Parathyroid adenoma (tissue), 2 donors: ENCODE results near the gene ANHX.

Experiments used
- H2AFZ ChIP-seq: fragments of 300-600 bp; sonication (generic); one replicate; pipeline ENCODE4 v1.7.0; 2017; ENCODE audit warnings: antibody characterized with exemption, mild to moderate bottlenecking
- H3K27ac ChIP-seq: fragments of 300-600 bp; sonication (generic); one replicate; pipeline ENCODE4 v1.7.0; 2017
- H3K27me3 ChIP-seq: fragments of 300-600 bp; sonication (generic); one replicate; pipeline ENCODE4 v1.7.0; 2017; ENCODE audit warnings: low read length; ENCODE audit not compliant: control insufficient read depth, insufficient read depth
- H3K36me3 ChIP-seq: fragments of 300-600 bp; sonication (generic); one replicate; pipeline ENCODE4 v1.7.0; 2017; ENCODE audit warnings: low read length; ENCODE audit not compliant: control insufficient read depth, insufficient read depth
- H3K4me1 ChIP-seq: fragments of 300-600 bp; sonication (generic); one replicate; pipeline ENCODE4 v1.7.0; 2017; ENCODE audit warnings: control low read depth
- H3K4me2 ChIP-seq: fragments of 300-600 bp; sonication (generic); one replicate; pipeline ENCODE4 v1.7.0; 2017; ENCODE audit warnings: low read length
- H3K4me3 ChIP-seq: fragments of 300-600 bp; sonication (generic); one replicate; pipeline ENCODE4 v1.7.0; 2017; ENCODE audit warnings: low read depth, low read length
- H3K79me2 ChIP-seq: fragments of 300-600 bp; sonication (generic); one replicate; pipeline ENCODE4 v1.7.0; 2017; ENCODE audit warnings: control low read depth
- H3K9ac ChIP-seq: fragments of 300-600 bp; sonication (generic); one replicate; pipeline ENCODE4 v1.7.0; 2017; ENCODE audit warnings: mild to moderate bottlenecking
- H3K9me3 ChIP-seq: fragments of 300-600 bp; sonication (generic); one replicate; pipeline ENCODE4 v1.7.0; 2017; ENCODE audit warnings: low read length; ENCODE audit not compliant: control insufficient read depth
- TF ChIP-seq, protein P1 (sequence below): fragments of 300-600 bp; sonication (generic); IDR thresholded peaks from one replicate; pipeline ENCODE4 v1.7.0; 2017; ENCODE audit warnings: antibody characterized with exemption, mild to moderate bottlenecking
- donor health status: primary hyperparathyroidism.

Gene ANHX

GRCh38 chr12:133221241-133221640 is 14.4 kb downstream of the ANHX start:
- Histone ChIP-seq H3K27ac (no peak overlapping the region), H3K27me3 (no peaks in the 10 kb centered on the region), H3K4me3 (no peak overlapping the region), H3K9ac (no peak overlapping the region), H3K36me3 (no peaks in the 10 kb centered on the region), H3K9me3 (no peaks in the 10 kb centered on the region), H3K4me1 (no peaks in the 10 kb centered on the region), H2AFZ (no peak overlapping the region), H3K4me2 (no peak overlapping the region), H3K79me2 (no peaks in the 10 kb centered on the region)
- TF ChIP-seq, protein P1, sequence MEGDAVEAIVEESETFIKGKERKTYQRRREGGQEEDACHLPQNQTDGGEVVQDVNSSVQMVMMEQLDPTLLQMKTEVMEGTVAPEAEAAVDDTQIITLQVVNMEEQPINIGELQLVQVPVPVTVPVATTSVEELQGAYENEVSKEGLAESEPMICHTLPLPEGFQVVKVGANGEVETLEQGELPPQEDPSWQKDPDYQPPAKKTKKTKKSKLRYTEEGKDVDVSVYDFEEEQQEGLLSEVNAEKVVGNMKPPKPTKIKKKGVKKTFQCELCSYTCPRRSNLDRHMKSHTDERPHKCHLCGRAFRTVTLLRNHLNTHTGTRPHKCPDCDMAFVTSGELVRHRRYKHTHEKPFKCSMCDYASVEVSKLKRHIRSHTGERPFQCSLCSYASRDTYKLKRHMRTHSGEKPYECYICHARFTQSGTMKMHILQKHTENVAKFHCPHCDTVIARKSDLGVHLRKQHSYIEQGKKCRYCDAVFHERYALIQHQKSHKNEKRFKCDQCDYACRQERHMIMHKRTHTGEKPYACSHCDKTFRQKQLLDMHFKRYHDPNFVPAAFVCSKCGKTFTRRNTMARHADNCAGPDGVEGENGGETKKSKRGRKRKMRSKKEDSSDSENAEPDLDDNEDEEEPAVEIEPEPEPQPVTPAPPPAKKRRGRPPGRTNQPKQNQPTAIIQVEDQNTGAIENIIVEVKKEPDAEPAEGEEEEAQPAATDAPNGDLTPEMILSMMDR: no peak

DNA sequence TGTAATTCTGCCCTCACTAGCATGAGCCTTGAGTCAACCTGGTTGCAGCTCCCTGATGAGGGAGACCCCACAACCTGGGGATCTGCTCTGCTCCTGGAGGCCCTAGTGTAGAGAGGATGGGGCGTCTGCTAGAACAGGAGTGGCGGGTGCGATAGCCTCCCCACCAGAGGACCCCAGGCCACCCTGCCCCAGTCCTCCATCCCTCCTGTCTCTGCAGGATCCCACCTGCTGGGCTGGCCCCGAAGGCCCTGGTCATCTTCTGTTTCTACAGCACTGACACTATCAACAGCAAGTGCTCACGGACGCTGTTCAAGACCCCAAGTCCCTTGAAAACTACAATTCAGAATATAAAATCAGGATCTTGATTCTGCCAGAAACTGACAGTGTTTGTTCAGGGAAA is 15.2 kb downstream of the ANHX start:
- H3K9ac ChIP-seq: no peak overlapping the region
- H3K4me1 ChIP-seq: no peaks in the 10 kb centered on the region
- no peak overlapping the region for H3K4me2 ChIP-seq
- H3K36me3 ChIP-seq: no peaks in the 10 kb centered on the region
- no peaks in the 10 kb centered on the region for H3K27me3 ChIP-seq
- no peaks in the 10 kb centered on the region for H3K9me3 ChIP-seq
- no peak overlapping the region for H3K4me3 ChIP-seq
- H3K79me2 ChIP-seq: no peaks in the 10 kb centered on the region
- H2AFZ ChIP-seq: no peak overlapping the region
- TF ChIP-seq, protein P1: no peak
- no peak overlapping the region for H3K27ac ChIP-seq

GRCh38 chr12:133217219-133217618 is 18.5 kb downstream of the ANHX start:
- Histone ChIP-seq H3K9ac (no peak overlapping the region), H3K4me1 (no peaks in the 10 kb centered on the region)

DNA sequence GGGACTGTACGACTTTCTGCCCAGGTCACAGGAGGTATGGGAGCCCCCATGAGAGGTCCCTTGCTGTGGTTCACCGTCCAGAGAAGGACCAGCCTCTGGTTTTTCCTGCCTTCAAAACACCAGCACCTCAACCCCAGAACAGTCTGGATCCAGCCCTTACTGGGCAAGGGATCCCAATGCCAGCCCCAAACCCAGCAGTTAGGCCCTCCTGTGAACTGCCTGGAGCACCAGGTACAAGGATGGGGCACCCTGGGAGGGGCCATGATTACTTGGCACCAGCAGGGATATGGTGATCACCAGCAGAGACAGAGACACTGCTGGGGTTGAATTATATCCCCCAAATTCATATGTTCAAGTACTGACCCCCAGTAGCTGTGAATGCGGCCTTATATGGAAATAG is 20.0 kb downstream of the ANHX start:
- TF ChIP-seq, protein P1: no peak
- H3K9me3 ChIP-seq: no peaks in the 10 kb centered on the region

More at GRCh38 chr12:133217219-133217618, 18.5 kb downstream of the ANHX start:
- TF ChIP-seq, protein P1: no peak
- no peak overlapping the region for H3K4me2 ChIP-seq
- no peak overlapping the region for H3K27ac ChIP-seq
- H2AFZ ChIP-seq: no peak overlapping the region
- H3K79me2 ChIP-seq: no peaks in the 10 kb centered on the region
- H3K9me3 ChIP-seq: no peaks in the 10 kb centered on the region
- no peaks in the 10 kb centered on the region for H3K36me3 ChIP-seq
- H3K27me3 ChIP-seq: no peaks in the 10 kb centered on the region
- no peak overlapping the region for H3K4me3 ChIP-seq

DNA sequence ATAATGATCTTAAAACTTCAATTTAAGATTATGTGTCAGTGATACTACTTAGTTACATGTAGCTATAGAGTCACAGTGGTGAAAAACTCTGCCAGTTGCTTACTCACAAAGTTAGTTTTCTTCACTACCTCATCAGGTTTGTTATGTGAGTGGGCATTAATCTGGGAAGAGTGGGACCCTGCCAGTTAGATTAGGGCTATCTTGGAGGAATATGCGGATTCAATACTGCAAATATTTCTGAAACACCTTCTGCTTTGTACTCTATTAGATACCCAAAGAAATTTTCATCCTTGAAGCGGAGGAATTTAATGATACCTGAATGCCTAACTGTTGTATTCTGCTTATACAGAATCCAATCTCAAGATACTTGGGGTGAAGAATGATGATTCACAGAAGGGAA is 29.3 kb downstream of the ANHX start:
- Histone ChIP-seq H3K27ac (no peak overlapping the region), H3K4me2 (no peak overlapping the region), H3K27me3 (no peaks in the 10 kb centered on the region), H3K4me3 (no peak overlapping the region), H2AFZ (no peak overlapping the region), H3K9ac (no peak overlapping the region), H3K9me3 (peaks cover 45% of the 10 kb centered on the region), H3K36me3 (peaks cover 44% of the 10 kb centered on the region), H3K4me1 (no peaks in the 10 kb centered on the region), H3K79me2 (no peaks in the 10 kb centered on the region)
- TF ChIP-seq, protein P1: no peak

More for the DNA sequence above, 20.0 kb downstream of the ANHX start:
- H3K4me2 ChIP-seq: no peak overlapping the region
- no peaks in the 10 kb centered on the region for H3K4me1 ChIP-seq
- no peaks in the 10 kb centered on the region for H3K27me3 ChIP-seq
- H2AFZ ChIP-seq: no peak overlapping the region
- H3K4me3 ChIP-seq: no peak overlapping the region
- H3K9ac ChIP-seq: no peak overlapping the region
- no peaks in the 10 kb centered on the region for H3K36me3 ChIP-seq
- H3K27ac ChIP-seq: no peak overlapping the region
- no peaks in the 10 kb centered on the region for H3K79me2 ChIP-seq
